Cardiac fibroblast (primary cell): ENCODE measurements around the gene CAMTA1.
A peak's percentile ranks its signal among the peaks of the same experiment; 100 is the strongest.

Experiments used
- DNase-seq, 2 donors: peaks; one replicate each; pipeline versions ENCODE4 v3.0.0 to v3.0.0-alpha.2; 2010; ENCODE audit warnings: low read depth in 2 of 2
- H3K4me3 ChIP-seq, 2 donors: replicated peaks in 1 of 2; 1 replicate in 1 of 2; 2 replicates in 1 of 2; pipeline ENCODE4 v1.5.1; 2011; ENCODE audit warnings: low read depth in 2 of 2, low read length in 2 of 2, mild to moderate bottlenecking in 2 of 2, moderate library complexity in 1 of 2
- CTCF ChIP-seq: IDR thresholded peaks from one replicate; pipeline ENCODE4 v1.5.1; 2011; ENCODE audit warnings: low read depth, mild to moderate bottlenecking, low read length, inconsistent platforms

CAMTA1 gene

GRCh38 chr1:7666249-7666648, 881.0 kb downstream of the CAMTA1 start:
- H3K4me3 ChIP-seq: no peak overlapping the region
- no peak for DNase-seq
- TF ChIP-seq CTCF: no peak

- TF ChIP-seq CTCF: no peak
- no peak for DNase-seq
Measured at GRCh38 chr1:7667159-7667558, 881.9 kb downstream of the CAMTA1 start.

GRCh38 chr1:7667625-7668218, 882.5 kb downstream of the CAMTA1 start:
- H3K4me3 ChIP-seq: no peak overlapping the region
- peak; percentile 82 to 88 for DNase-seq
- peak; percentile 100 for TF ChIP-seq CTCF

More at GRCh38 chr1:7667159-7667558, 881.9 kb downstream of the CAMTA1 start:
- no peak overlapping the region for H3K4me3 ChIP-seq

GRCh38 chr1:7669559-7670311, 884.5 kb downstream of the CAMTA1 start:
- TF ChIP-seq CTCF: peak; percentile 87
- H3K4me3 ChIP-seq: no peak overlapping the region
- peak; percentile 41 to 49 for DNase-seq

- H3K4me3 ChIP-seq: no peak overlapping the region
- peak; percentile 38 to 48 for DNase-seq
- no peak for TF ChIP-seq CTCF
Measured at GRCh38 chr1:7670334-7671145, 885.3 kb downstream of the CAMTA1 start.

- H3K4me3 ChIP-seq: no peak overlapping the region
- TF ChIP-seq CTCF: no peak
- no peak for DNase-seq
Measured at GRCh38 chr1:7671146-7671465, 885.9 kb downstream of the CAMTA1 start.
